Measurements from ENCODE around the gene PACRG.
"Not testable (repeated sequence)": the region's sequence is repeated elsewhere in the genome, so short reads cannot be mapped to it uniquely, and the experiment has no call there.

PACRG gene

DNA sequence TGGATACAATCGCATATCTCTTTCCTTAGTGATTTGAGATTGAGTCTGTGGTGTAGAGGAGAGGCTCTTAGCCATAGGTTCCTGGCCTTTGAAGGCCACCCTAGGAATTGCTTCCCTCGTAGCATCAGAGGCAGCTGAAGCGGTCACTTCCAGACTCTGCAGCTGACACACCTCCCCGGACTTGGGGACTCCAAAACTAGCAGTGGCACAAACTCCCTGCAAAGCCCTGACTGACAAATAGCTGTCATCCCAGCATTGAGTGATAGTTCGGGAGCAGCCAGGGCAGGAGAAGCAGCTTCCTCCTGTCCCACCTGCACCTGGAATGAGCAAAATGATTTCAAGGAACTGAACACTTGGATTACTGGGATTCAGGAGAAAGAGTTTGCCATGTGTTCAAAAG lies 586.2 kb downstream of the PACRG start:
- DNase-seq (ENCODE audit: low read depth), result no peak

DNA sequence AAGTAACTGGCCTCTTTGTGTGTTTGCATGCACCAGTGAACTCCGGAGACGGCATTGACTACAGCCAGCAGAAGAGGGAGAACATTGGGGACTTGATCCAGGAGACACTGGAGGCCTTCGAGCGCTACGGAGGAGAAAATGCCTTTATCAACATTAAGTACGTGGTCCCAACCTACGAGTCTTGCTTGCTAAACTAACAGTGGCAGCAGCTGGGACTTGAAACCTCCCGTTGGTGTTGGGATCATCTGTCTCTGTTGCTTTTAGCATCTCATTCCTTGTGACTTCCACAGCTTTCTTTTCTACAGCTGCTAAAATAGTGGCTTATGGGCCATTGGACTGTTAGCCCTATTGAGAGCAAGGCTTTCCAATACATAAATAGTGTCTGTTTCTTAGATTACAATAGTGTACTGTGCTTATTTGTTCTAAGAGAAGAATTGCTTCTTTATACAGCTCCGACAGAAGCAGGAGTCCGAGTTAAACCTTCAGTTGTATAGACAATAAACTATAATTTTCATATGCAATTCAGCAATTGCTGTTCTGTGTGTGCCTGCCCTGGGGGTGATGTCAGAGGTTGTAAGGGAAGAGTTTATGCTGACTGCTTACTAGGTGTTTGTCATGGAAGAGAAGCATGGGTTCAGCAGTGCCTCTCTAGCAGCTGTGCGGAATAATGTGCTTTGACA lies 587.2 kb downstream of the PACRG start:
- DNase-seq (ENCODE audit: low read depth), result no peak

DNA sequence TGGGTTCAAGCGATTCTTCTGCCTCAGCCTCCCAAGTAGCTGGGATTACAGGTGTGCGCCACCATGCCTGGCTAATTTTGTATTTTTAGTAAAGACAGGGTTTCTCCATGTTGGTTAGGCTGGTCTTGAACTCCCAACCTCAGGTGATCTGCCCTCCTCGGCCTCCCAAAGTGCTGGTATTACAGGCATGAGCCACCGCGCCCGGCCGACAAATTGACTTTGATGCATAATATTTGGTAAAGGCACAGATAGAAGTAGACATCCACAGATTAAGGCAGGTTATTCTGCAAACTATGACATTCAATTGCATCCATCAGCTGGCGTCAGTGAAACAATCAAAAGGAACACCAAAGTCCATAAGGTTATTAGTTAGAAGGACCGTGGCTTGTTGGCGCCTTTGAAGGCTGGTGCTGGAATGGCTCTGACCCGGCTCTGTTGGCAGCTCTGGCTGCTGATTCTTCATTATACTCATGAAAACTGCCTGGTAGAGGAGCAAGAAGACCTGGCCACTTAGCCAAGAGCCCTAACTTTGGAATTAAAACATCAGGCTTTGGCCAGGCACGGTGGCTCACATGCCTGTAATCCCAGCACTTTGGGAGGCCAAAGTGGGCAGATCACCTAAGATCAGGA lies 589.2 kb downstream of the PACRG start:
- DNase-seq (ENCODE audit: low read depth), result not testable (repeated sequence)

- DNase-seq (ENCODE audit: low read depth), result no peak
These were observed 590.5 kb downstream of the PACRG start for GRCh38 chr6:163318071-163318786.

GRCh38 chr6:163319609-163320366 lies 592.0 kb downstream of the PACRG start:
- DNase-seq (ENCODE audit: low read depth), result no peak

DNA sequence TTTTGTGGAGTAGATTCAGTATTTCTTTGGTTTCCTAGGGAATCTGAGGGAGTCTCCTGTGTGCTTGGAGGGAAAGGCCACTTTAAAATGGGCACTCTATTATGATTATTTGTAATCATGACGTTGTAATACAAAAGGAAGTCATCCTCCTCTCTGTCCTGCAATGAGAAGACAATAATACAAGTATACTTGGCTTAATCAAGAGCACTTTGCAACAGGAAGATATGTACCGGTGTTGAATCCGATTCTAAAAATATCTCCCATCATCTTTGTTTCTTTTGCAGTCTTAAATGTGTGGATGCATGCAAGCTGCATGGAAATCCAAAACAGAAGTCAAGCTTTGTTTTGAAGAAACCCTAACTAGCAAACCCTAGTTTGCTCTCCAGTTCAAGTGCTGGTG lies 592.6 kb downstream of the PACRG start:
- no peak for DNase-seq (ENCODE audit: low read depth)

DNA sequence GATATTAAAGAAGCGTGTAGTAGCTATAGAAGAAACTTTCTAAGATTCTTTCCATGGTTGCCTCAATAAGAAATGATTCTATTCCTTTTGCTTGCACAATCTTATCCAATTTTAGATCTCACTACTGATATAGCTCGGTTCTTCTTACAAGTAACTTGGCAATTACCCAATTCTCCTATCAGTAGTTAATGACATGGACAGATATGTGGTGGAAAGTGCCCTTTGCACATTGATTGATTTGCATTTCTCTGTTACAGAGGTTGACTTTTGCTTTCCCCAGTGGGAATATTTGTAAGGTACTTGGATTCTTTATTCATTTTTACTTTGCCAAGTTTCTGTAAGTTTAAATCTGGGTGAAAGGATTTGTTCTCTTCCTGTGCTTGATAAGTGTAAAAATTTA lies 593.0 kb downstream of the PACRG start:
- no peak for DNase-seq (ENCODE audit: low read depth)

DNA sequence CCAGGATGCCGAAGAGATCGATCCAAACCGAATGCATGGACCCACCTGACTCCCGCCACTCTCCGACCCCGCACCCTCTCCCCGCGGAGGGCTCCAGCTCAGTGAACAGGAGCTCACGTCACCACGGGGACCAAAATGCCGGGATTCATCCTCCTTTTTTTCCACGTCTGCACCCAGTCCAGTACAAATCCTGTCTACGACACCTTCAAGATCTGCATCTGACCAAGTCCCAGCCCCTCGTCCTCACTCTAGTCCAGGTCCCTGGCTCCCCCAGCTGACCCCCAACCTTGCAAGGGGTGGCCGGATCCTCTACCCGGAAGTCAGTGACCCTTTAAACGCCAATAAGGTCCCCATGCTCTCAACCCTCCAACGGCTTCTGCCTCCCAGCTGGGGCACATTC lies 593.9 kb downstream of the PACRG start:
- no peak for DNase-seq (ENCODE audit: low read depth)

GRCh38 chr6:163323274-163323673 lies 595.5 kb downstream of the PACRG start:
- no peak for DNase-seq (ENCODE audit: low read depth)

- DNase-seq (ENCODE audit: low read depth), result no peak
These were observed 595.9 kb downstream of the PACRG start for GRCh38 chr6:163323705-163324104.

- DNase-seq (ENCODE audit: low read depth), result no peak
These were observed 596.5 kb downstream of the PACRG start for GRCh38 chr6:163324326-163324687.

GRCh38 chr6:163324688-163325389 lies 597.1 kb downstream of the PACRG start:
- no peak for DNase-seq (ENCODE audit: low read depth)

GRCh38 chr6:163325390-163325784 lies 597.6 kb downstream of the PACRG start:
- DNase-seq (ENCODE audit: low read depth), result no peak

GRCh38 chr6:163327165-163327880 lies 599.5 kb downstream of the PACRG start:
- DNase-seq (ENCODE audit: low read depth), result no peak

DNA sequence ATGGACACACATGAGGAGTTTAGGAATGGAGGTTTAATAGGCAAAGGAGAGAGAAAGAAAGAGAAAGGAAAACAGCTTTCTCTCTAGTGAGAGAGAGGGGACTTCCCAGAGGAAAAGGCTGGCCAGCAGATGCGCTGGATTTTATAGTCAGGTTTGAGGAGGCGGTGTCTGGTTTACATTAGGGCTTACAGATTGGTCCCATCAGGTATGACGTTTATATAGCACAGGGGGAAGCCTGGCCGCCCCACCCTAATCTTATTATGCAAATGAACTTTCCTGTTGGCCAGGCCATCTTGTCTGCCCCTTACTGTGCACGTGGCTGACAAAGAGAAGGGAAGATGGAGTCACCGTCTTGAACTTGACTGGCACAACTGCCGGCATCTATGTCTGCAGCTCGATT lies 600.1 kb downstream of the PACRG start:
- DNase-seq (ENCODE audit: low read depth), result no peak

- DNase-seq (ENCODE audit: low read depth), result no peak
These were observed 600.6 kb downstream of the PACRG start for GRCh38 chr6:163328411-163328810.

GRCh38 chr6:163329991-163330390 lies 602.2 kb downstream of the PACRG start:
- no peak for DNase-seq (ENCODE audit: low read depth)

GRCh38 chr6:163331245-163331644 lies 603.5 kb downstream of the PACRG start:
- DNase-seq (ENCODE audit: low read depth), result no peak

DNA sequence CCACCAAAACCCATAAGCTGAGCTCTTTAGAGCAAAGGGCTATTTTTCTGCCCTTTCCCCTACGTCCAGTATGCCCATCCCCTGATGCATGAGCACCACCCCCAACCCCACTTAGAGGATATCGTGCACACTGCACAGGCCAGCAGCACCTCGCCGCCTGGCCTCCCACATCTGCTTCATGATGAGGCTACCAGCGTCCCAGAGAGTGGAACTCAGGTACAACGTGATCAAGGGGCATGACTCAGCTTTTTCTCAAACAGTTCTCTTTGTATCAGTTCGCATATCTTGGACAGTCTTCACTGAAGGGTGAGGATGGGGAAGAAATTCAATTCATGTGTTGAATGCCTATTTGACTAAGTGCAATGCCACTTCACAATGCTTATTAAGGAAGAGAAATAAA lies 604.8 kb downstream of the PACRG start:
- DNase-seq (ENCODE audit: low read depth), result no peak

DNA sequence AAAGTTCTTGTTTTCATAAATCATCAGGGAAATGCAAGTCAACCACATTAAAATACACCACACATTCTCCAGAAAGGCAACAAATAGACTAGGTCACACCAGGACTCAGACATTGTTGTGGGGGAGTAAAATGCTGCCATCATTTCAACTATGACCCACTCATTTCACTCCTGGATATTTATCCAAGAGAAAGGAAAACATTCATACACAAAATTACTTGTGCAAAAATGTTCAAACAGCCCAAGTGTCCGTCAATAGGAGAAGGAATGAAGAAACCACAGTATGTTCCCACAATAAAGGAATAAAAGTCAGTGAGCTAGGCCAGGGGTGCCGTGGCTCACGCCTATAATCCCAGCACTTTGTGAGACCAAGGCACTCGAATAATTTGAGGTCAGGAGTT lies 605.3 kb downstream of the PACRG start:
- DNase-seq (ENCODE audit: low read depth), result no peak
